K562 (cell line): Measurements from ENCODE around the gene IL17RA. TPM values are rescaled to one million over a fixed set of nuclear protein-coding genes. Genes with fewer than 3 reads are reported as not detected.

Source experiments
- ATAC-seq: fragments of 200-7000 bp; cut with Tn5 transposase; 3 replicates; pipeline ENCODE4 v1.9.1; 2020; ENCODE audit warnings: moderate library complexity
- BruUV-seq: library from RNA; stranded (reverse); fragments of 400-500 nt; replicated peaks from 2 replicates; lab custom pipeline; 2021; lab: Mats Ljungman, UMichigan
- CTCF ChIA-PET: fragments of 300-600 bp; formaldehyde crosslinking; extraction: SDS; loops from one replicate; lab custom pipeline; 2021; ENCODE audit warnings: low intra/inter-chr PET ratio; lab: Yijun Ruan, JAX
- POLR2A ChIA-PET: fragments of 300-600, 350-650 bp; sonication (Branson Sonifier 250); formaldehyde crosslinking; extraction: SDS; loops from one replicate; lab custom pipeline; 2021; ENCODE audit warnings: antibody characterized with exemption, inconsistent platforms; lab: Yijun Ruan, JAX
- DNase-seq, 4 experiments: peaks; one replicate each; pipeline versions ENCODE4 v3.0.0 to v3.0.0-alpha.2; 2011 to 2018; ENCODE audit warnings: low spot score in 3 of 4, mixed read lengths in 3 of 4; ENCODE audit errors: extremely low read depth in 1 of 4
- FAIRE-seq: peaks from 2 replicates; lab custom pipeline; 2011; peaks lifted over from hg19 to GRCh38; lab: Jason Lieb, UNC
- H2AFZ ChIP-seq: 2 replicates; pipeline ENCODE4 v1.6.0; 2011; ENCODE audit warnings: low read depth, low read length, control low read depth, inconsistent platforms
- H3K27ac ChIP-seq: fragments of 200-600 bp; 3 replicates; pipeline ENCODE4 v1.8.0; 2011; ENCODE audit warnings: low read depth, mild to moderate bottlenecking, control low read depth, inconsistent platforms, low read length, moderate library complexity, mixed read lengths; ENCODE audit errors: extremely low read depth
- H3K27me3 ChIP-seq, 2 experiments: fragments of 300-600 bp in 1 of 2; 2 replicates in 1 of 2; 3 replicates in 1 of 2; pipeline versions ENCODE4 v1.6.0 to v1.8.0; 2011; ENCODE audit warnings: inconsistent platforms in 2 of 2, low read length in 2 of 2, mild to moderate bottlenecking in 1 of 2, mixed read lengths in 1 of 2, moderate library complexity in 1 of 2; ENCODE audit not compliant: control insufficient read depth in 2 of 2, insufficient read depth in 2 of 2
- H3K36me3 ChIP-seq: fragments of 300-600 bp; 3 replicates; pipeline ENCODE4 v1.8.0; 2011; ENCODE audit warnings: mild to moderate bottlenecking, low read length, inconsistent platforms; ENCODE audit not compliant: control insufficient read depth, insufficient read depth
- H3K4me1 ChIP-seq, 2 experiments: fragments of 200-600 bp in 1 of 2; replicated peaks in 1 of 2; 2 replicates in 1 of 2; 3 replicates in 1 of 2; pipeline versions ENCODE4 v1.5.1 to v1.8.0; 2011; ENCODE audit warnings: inconsistent platforms in 2 of 2, low read length in 2 of 2, mild to moderate bottlenecking in 1 of 2, mixed read lengths in 1 of 2, moderate library complexity in 1 of 2; ENCODE audit not compliant: control insufficient read depth in 2 of 2, insufficient read depth in 2 of 2
- H3K4me2 ChIP-seq: 2 replicates; pipeline ENCODE4 v1.6.1; 2011; ENCODE audit warnings: low read length, control low read depth, inconsistent platforms, mixed read lengths; ENCODE audit not compliant: insufficient read depth
- H3K4me3 ChIP-seq: fragments of 200-600 bp; sonication (generic), shearing (Covaris generic); 2 replicates; pipeline ENCODE4 v1.5.1; 2016; ENCODE audit warnings: control low read depth, inconsistent platforms
- H3K79me2 ChIP-seq: fragments of 200-600 bp; 3 replicates; pipeline ENCODE4 v1.8.0; 2011; ENCODE audit warnings: low read length, inconsistent platforms; ENCODE audit not compliant: control insufficient read depth, insufficient read depth
- H3K9ac ChIP-seq, 2 experiments: 2 replicates each; pipeline versions ENCODE4 v1.6.0 to v1.6.1; 2011; ENCODE audit warnings: low read depth in 2 of 2, low read length in 2 of 2, control low read depth in 1 of 2, inconsistent platforms in 1 of 2, mild to moderate bottlenecking in 1 of 2, mixed read lengths in 1 of 2; ENCODE audit not compliant: insufficient read depth in 1 of 2
- H3K9me1 ChIP-seq: one replicate; pipeline ENCODE4 v1.6.0; 2011; ENCODE audit warnings: inconsistent platforms, mild to moderate bottlenecking, low read length, moderate library complexity; ENCODE audit not compliant: control insufficient read depth, insufficient read depth
- H3K9me3 ChIP-seq: replicated peaks from 2 replicates; pipeline ENCODE4 v1.5.1; 2011; ENCODE audit warnings: low read depth, low read length, inconsistent platforms; ENCODE audit not compliant: control insufficient read depth, insufficient read depth
- H4K20me1 ChIP-seq: replicated peaks from 2 replicates; pipeline ENCODE4 v1.6.1; 2011; ENCODE audit warnings: low read length, inconsistent platforms, mixed read lengths; ENCODE audit not compliant: control insufficient read depth, insufficient read depth
- CBX3 ChIP-seq, 2 experiments: IDR thresholded peaks; 1 replicate in 1 of 2; 2 replicates in 1 of 2; pipeline ENCODE4 v1.6.1; 2012; ENCODE audit warnings: inconsistent platforms in 2 of 2, low read length in 2 of 2, borderline replicate concordance in 1 of 2, control low read depth in 1 of 2
- CTBP1 ChIP-seq: fragments of 450-650 bp; IDR thresholded peaks from 2 replicates; pipeline ENCODE4 v1.6.1; 2016; ENCODE audit warnings: borderline replicate concordance
- GATAD2B ChIP-seq: fragments of 450-650 bp; IDR thresholded peaks from 2 replicates; pipeline ENCODE4 v1.6.1; 2017; ENCODE audit warnings: mild to moderate bottlenecking, borderline replicate concordance
- GTF2A2 ChIP-seq: IDR thresholded peaks from 2 replicates; pipeline ENCODE4 v1.6.1; 2016; ENCODE audit warnings: mild to moderate bottlenecking, missing genetic modification characterization, missing compliant biosample characterization
- NCOA6 ChIP-seq: fragments of 450-650 bp; IDR thresholded peaks from 2 replicates; pipeline ENCODE4 v1.6.1; 2017; ENCODE audit warnings: mild to moderate bottlenecking
- NFYB ChIP-seq: IDR thresholded peaks from 2 replicates; pipeline ENCODE4 v1.6.1; 2011; ENCODE audit warnings: mild to moderate bottlenecking, moderate library complexity; ENCODE audit not compliant: insufficient read length; ENCODE audit errors: extremely low read depth
- SMAD3 ChIP-seq: fragments of 450-650 bp; formaldehyde crosslinking; conservative IDR thresholded peaks from 2 replicates; pipeline ENCODE4 v1.4.0; 2020; ENCODE audit warnings: mild to moderate bottlenecking
- SOX6 ChIP-seq: fragments of 450-650 bp; IDR thresholded peaks from 2 replicates; pipeline ENCODE4 v1.6.1; 2014; ENCODE audit warnings: mild to moderate bottlenecking
- TOE1 ChIP-seq, 2 experiments: fragments of 450-650 bp in 1 of 2; sonication (generic) in 1 of 2; formaldehyde crosslinking in 1 of 2; IDR thresholded peaks; 2 replicates each; pipeline versions ENCODE4 v1.7.1 to v1.8.0; 2016 to 2022; ENCODE audit warnings: borderline replicate concordance in 2 of 2, mild to moderate bottlenecking in 2 of 2, antibody characterized with exemption in 1 of 2, inconsistent platforms in 1 of 2, low read depth in 1 of 2, missing genetic modification reagents in 1 of 2, moderate library complexity in 1 of 2
- TRIM28 ChIP-seq: fragments of 450-650 bp; IDR thresholded peaks from 2 replicates; pipeline ENCODE4 v1.6.1; 2017
- U2AF1 ChIP-seq: fragments of 200-400 bp; formaldehyde crosslinking; optimal IDR thresholded peaks from 2 replicates; pipeline ENCODE3; 2017; ENCODE audit warnings: mild to moderate bottlenecking, low read depth, low read length, moderate library complexity
- ZNF584 ChIP-seq: fragments of 200-800 bp; sonication (Bioruptor generic); IDR thresholded peaks from 2 replicates; pipeline ENCODE4 v1.6.1; 2016; ENCODE audit warnings: low read depth, mild to moderate bottlenecking, missing genetic modification characterization, missing compliant biosample characterization
- WGBS: fragments of 100-300 bp; shearing (Covaris generic); methylation state at CpG from one replicate; pipeline ENCODE4 v1.1.6; 2016; ENCODE audit warnings: low coverage, mixed read lengths; ENCODE audit not compliant: insufficient coverage; ENCODE audit errors: missing lambda C conversion rate; 5-methylcytosine and 5-hydroxymethylcytosine counted together
- in situ Hi-C: fragments of 300-500 bp; cut with MboI; formaldehyde crosslinking; loops from 4 replicates; pipeline ENCODE4 v1.15.0; 2018; ENCODE audit warnings: inconsistent platforms, mixed read lengths
- intact Hi-C: fragments of 100-400 bp; cut with micrococcal nuclease; formaldehyde crosslinking; loops from 2 replicates; pipeline ENCODE4 v1.14.2; 2022
- polyA plus RNA-seq, 8 experiments: library from polyadenylated mRNA; depleted of rRNA in 4 of 8; stranded (reverse) in 5 of 8; unstranded in 3 of 8; fragments of >200 nt; fragmentation: Nextera tagmentation in 2 of 8; fragmentation: Illumina TruSeq in 1 of 8; extraction: Ambion mirVana in 2 of 8; extraction: Trizol in 1 of 8; gene quantifications; 2 replicates each; pipeline versions ENCODE4 v1.2.1 to v1.2.3, GENCODE V29; 2011 to 2014; ENCODE audit warnings: inconsistent platforms in 1 of 8, missing spikeins in 1 of 8
- total RNA-seq, 7 experiments: library from RNA; depleted of rRNA in 6 of 7; stranded (reverse); fragments of >200 nt in 6 of 7; fragmentation: Illumina TruSeq in 2 of 7; extraction: Trizol in 2 of 7; gene quantifications; 2 replicates each; pipeline versions ENCODE4 v1.2.1 to v1.2.3, GENCODE V29; 2011 to 2021; ENCODE audit warnings: low replicate concordance in 1 of 7
- TF ChIP-seq, protein P1 (sequence below): fragments of 250-450 bp; sonication (Bioruptor Pico); IDR thresholded peaks from 2 replicates; pipeline ENCODE4 v1.4.0; 2020; ENCODE audit warnings: mild to moderate bottlenecking
- TF ChIP-seq, protein P2 (sequence below): fragments of 450-650 bp; IDR thresholded peaks from 2 replicates; pipeline ENCODE4 v1.6.1; 2017; ENCODE audit warnings: antibody characterized with exemption
- TF ChIP-seq, protein P3 (sequence below): fragments of 200-800 bp; sonication (Bioruptor generic); IDR thresholded peaks from 2 replicates; pipeline ENCODE4 v1.6.1; 2017; ENCODE audit warnings: missing genetic modification characterization, missing compliant biosample characterization

IL17RA gene
- total and polyA plus RNA-seq, 9 of the 15 experiments (the other 6 are each of a cell fraction or from before 2014, with no cell fraction given) = 0.17 to 11.8 (median 3.7) TPM

DNA sequence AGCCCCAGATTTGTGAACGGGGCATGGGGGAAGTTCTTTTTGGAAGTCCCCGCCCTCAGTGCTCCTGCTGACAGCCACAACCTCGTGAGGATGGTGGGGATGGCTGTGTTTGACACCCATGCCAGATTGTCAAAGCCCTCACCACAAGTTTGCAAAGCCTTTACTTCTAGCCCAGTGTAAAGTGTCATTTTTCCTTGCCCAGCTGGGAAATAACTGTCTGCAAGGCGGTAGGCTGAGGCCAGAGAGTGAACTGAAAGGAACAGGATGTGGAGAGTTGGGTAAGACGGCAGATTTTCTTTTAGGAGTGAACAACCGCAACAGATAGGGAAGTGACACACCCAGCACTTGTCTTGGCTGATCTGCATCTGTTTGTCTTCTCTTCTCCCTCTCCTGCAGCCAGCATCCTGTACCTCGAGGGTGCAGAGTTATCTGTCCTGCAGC, 13.6 kb downstream of the IL17RA start (continued):
- TF ChIP-seq SOX6 (peak; percentile 72; the same call in 1 of the 2 replicates), CTBP1 (peak; percentile 88), SMAD3 (CRISPR knock-in tag) (no peak; the same call in 1 of the 2 replicates), TOE1 (IDR thresholded peaks at IDR 0.05; ENCODE audit: borderline replicate concordance) (no peak), TOE1 (CRISPR knock-in tag; IDR thresholded peaks at IDR 0.05; ENCODE audit: borderline replicate concordance, low read depth) (no peak), GTF2A2 (tag) (no peak)
- TF ChIP-seq, protein P1, sequence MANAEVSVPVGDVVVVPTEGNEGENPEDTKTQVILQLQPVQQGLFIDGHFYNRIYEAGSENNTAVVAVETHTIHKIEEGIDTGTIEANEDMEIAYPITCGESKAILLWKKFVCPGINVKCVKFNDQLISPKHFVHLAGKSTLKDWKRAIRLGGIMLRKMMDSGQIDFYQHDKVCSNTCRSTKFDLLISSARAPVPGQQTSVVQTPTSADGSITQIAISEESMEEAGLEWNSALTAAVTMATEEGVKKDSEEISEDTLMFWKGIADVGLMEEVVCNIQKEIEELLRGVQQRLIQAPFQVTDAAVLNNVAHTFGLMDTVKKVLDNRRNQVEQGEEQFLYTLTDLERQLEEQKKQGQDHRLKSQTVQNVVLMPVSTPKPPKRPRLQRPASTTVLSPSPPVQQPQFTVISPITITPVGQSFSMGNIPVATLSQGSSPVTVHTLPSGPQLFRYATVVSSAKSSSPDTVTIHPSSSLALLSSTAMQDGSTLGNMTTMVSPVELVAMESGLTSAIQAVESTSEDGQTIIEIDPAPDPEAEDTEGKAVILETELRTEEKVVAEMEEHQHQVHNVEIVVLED (CRISPR knock-in tag) = 0 out of 2 replicates have a peak, but pooled peaks have one; percentile 3

DNA sequence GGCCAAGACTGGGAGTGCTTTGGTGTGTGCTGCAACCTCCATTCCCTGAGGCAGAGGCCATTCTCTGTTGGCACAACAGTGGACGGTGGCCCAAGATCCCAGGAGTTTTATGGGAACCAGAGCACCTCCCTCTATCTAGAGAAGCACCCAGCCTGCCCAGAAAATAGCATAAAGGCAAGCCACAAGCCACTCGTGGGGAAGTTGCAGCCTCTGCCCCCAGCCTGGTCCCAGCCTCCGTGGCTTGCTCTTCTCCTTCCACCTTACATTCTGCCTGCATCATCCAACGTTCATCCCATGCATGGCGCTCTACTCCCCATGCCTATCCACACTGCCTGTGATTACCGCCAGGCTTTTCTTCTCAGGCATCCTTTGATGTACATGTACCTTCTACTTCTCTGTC, 15.8 kb downstream of the IL17RA start:
- no peak overlapping the region for H3K4me2 ChIP-seq
- no peak for ATAC-seq
- WGBS = 64% methylated on average over 5 of the region's 6 CpGs
- no peaks in the 10 kb centered on the region for H3K79me2 ChIP-seq
- no peak for DNase-seq
- H3K9me1 ChIP-seq = no peaks in the 10 kb centered on the region
- no peaks in the 10 kb centered on the region for H3K27me3 ChIP-seq
- POLR2A ChIA-PET = no interaction called here
- FAIRE-seq = no peak
- BruUV-seq = no TSS peak
- in situ Hi-C loops (no loop called here), intact Hi-C loops (no loop called here)
- H2AFZ ChIP-seq = no peak overlapping the region
- peaks cover 12 to 13% of the 10 kb centered on the region in 2 experiments for H3K4me1 ChIP-seq
- no peak overlapping the region for H3K4me3 ChIP-seq
- no peaks in the 10 kb centered on the region; the same call in 1 of the 2 replicates for H4K20me1 ChIP-seq
- H3K36me3 ChIP-seq = peaks cover 56% of the 10 kb centered on the region; the same call in 2 of the 3 replicates
- H3K27ac ChIP-seq = no peak overlapping the region
- no peak for TF ChIP-seq NCOA6
- no peak for TF ChIP-seq ZNF584 (CRISPR knock-in tag)
- no peak for TF ChIP-seq GATAD2B
- no peak for TF ChIP-seq NFYB
- no peak for TF ChIP-seq U2AF1
- TF ChIP-seq TRIM28 = no peak
- TF ChIP-seq, protein P2, sequence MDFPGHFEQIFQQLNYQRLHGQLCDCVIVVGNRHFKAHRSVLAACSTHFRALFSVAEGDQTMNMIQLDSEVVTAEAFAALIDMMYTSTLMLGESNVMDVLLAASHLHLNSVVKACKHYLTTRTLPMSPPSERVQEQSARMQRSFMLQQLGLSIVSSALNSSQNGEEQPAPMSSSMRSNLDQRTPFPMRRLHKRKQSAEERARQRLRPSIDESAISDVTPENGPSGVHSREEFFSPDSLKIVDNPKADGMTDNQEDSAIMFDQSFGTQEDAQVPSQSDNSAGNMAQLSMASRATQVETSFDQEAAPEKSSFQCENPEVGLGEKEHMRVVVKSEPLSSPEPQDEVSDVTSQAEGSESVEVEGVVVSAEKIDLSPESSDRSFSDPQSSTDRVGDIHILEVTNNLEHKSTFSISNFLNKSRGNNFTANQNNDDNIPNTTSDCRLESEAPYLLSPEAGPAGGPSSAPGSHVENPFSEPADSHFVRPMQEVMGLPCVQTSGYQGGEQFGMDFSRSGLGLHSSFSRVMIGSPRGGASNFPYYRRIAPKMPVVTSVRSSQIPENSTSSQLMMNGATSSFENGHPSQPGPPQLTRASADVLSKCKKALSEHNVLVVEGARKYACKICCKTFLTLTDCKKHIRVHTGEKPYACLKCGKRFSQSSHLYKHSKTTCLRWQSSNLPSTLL = no peak
- TF ChIP-seq, protein P3, sequence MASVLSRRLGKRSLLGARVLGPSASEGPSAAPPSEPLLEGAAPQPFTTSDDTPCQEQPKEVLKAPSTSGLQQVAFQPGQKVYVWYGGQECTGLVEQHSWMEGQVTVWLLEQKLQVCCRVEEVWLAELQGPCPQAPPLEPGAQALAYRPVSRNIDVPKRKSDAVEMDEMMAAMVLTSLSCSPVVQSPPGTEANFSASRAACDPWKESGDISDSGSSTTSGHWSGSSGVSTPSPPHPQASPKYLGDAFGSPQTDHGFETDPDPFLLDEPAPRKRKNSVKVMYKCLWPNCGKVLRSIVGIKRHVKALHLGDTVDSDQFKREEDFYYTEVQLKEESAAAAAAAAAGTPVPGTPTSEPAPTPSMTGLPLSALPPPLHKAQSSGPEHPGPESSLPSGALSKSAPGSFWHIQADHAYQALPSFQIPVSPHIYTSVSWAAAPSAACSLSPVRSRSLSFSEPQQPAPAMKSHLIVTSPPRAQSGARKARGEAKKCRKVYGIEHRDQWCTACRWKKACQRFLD = no peak
- no peak for TF ChIP-seq CBX3 (IDR thresholded peaks at IDR 0.05; ENCODE audit: borderline replicate concordance in 1 of 2, low read length in 2 of 2)
- no peaks in the 10 kb centered on the region for H3K9me3 ChIP-seq
- H3K9ac ChIP-seq = no peak overlapping the region
- CTCF ChIA-PET = no interaction called here
